HepG2 (cell line): ENCODE results near the gene LGI4. TPM values are rescaled to one million over a fixed set of nuclear protein-coding genes. Genes with fewer than 3 reads are reported as not detected.

Source experiments
- ATF7-NPFF ChIP-seq: sonication (generic); formaldehyde crosslinking; IDR thresholded peaks from 2 replicates; pipeline ENCODE4 v1.8.1; 2023; ENCODE audit warnings: mild to moderate bottlenecking, low read depth, missing genetic modification reagents, moderate library complexity
- HIC2 ChIP-seq: sonication (generic); formaldehyde crosslinking; IDR thresholded peaks from 2 replicates; pipeline ENCODE4 v1.9.0; 2022; ENCODE audit warnings: low read depth, missing genetic modification reagents
- IKZF5 ChIP-seq: IDR thresholded peaks from 2 replicates; pipeline ENCODE4 v1.6.1; 2018; ENCODE audit warnings: missing genetic modification reagents, mild to moderate bottlenecking, missing compliant biosample characterization
- JARID2 ChIP-seq: sonication (generic); formaldehyde crosslinking; IDR thresholded peaks from 2 replicates; pipeline ENCODE4 v1.8.1; 2023; ENCODE audit warnings: missing genetic modification reagents, inconsistent platforms; ENCODE audit not compliant: insufficient replicate concordance
- KLF9 ChIP-seq: IDR thresholded peaks from 2 replicates; pipeline ENCODE4 v1.6.1; 2016; ENCODE audit warnings: low read depth
- LCORL ChIP-seq, 2 experiments: fragments of 450-650 bp in 1 of 2; sonication (generic) in 1 of 2; formaldehyde crosslinking in 1 of 2; IDR thresholded peaks; 2 replicates each; pipeline versions ENCODE4 v1.5.0 to v1.6.1; 2017 to 2020; ENCODE audit warnings: antibody characterized with exemption in 1 of 2, missing genetic modification reagents in 1 of 2
- MLX ChIP-seq: IDR thresholded peaks from 2 replicates; pipeline ENCODE4 v1.6.1; 2016
- MYNN ChIP-seq: sonication (generic); formaldehyde crosslinking; IDR thresholded peaks from 2 replicates; pipeline ENCODE4 v1.4.0; 2020; ENCODE audit warnings: mild to moderate bottlenecking, low read depth, missing genetic modification reagents
- PRDM4 ChIP-seq: sonication (generic); formaldehyde crosslinking; IDR thresholded peaks from 2 replicates; pipeline ENCODE4 v1.9.0; 2021; ENCODE audit warnings: missing genetic modification reagents, borderline replicate concordance
- SIN3B ChIP-seq: fragments of 150-350 bp; IDR thresholded peaks from 2 replicates; pipeline ENCODE4 v1.6.1; 2014; ENCODE audit warnings: low read length
- TBX2 ChIP-seq: sonication (generic); formaldehyde crosslinking; IDR thresholded peaks from 2 replicates; pipeline ENCODE4 v1.5.0; 2020; ENCODE audit warnings: missing genetic modification reagents, mild to moderate bottlenecking, borderline replicate concordance
- ZBTB10 ChIP-seq: sonication (generic); formaldehyde crosslinking; IDR thresholded peaks from 2 replicates; pipeline ENCODE4 v1.4.0; 2020; ENCODE audit warnings: missing genetic modification reagents, borderline replicate concordance
- ZBTB26 ChIP-seq: IDR thresholded peaks from 2 replicates; pipeline ENCODE4 v1.6.1; 2016; ENCODE audit warnings: missing compliant biosample characterization, missing genetic modification reagents, borderline replicate concordance
- ZNF251 ChIP-seq: sonication (generic); formaldehyde crosslinking; IDR thresholded peaks from 2 replicates; pipeline ENCODE4 v1.9.0; 2021; ENCODE audit warnings: mild to moderate bottlenecking, missing genetic modification reagents
- ZNF549 ChIP-seq: sonication (generic); formaldehyde crosslinking; IDR thresholded peaks from 2 replicates; pipeline ENCODE4 v1.5.0; 2020; ENCODE audit warnings: missing genetic modification reagents
- ZNF567 ChIP-seq: sonication (generic); formaldehyde crosslinking; IDR thresholded peaks from 2 replicates; pipeline ENCODE4 v1.8.1; 2023; ENCODE audit warnings: mild to moderate bottlenecking, missing genetic modification reagents, borderline replicate concordance
- ZNF577 ChIP-seq: sonication (generic); formaldehyde crosslinking; IDR thresholded peaks from 2 replicates; pipeline ENCODE4 v1.4.0; 2020; ENCODE audit warnings: mild to moderate bottlenecking, low read depth, missing genetic modification reagents, borderline replicate concordance
- ZNF660 ChIP-seq: sonication (generic); formaldehyde crosslinking; IDR thresholded peaks from 2 replicates; pipeline ENCODE4 v1.5.1; 2020; ENCODE audit warnings: mild to moderate bottlenecking, low read depth, missing genetic modification reagents, borderline replicate concordance
- polyA plus RNA-seq, 8 experiments: library from polyadenylated mRNA; depleted of rRNA in 3 of 8; stranded (reverse) in 7 of 8; unstranded in 1 of 8; fragments of >200 nt; fragmentation: Illumina TruSeq in 4 of 8; extraction: Trizol in 4 of 8; gene quantifications; 2 replicates each; pipeline versions ENCODE4 v1.2.1 to v1.2.3, GENCODE V29; 2011 to 2016; ENCODE audit warnings: low read depth in 4 of 8, missing spikeins in 1 of 8, mixed read lengths in 1 of 8; ENCODE audit not compliant: insufficient read depth in 1 of 8
- total RNA-seq, 5 experiments: library from RNA; depleted of rRNA; stranded (reverse); fragments of >200 nt; fragmentation: Illumina TruSeq; extraction: Trizol; gene quantifications; 2 replicates each; pipeline ENCODE4 v1.2.3, GENCODE V29; 2016; ENCODE audit warnings: low read depth in 1 of 5

LGI4 gene
- total and polyA plus RNA-seq, 2 of the 13 experiments (the other 11 are each of a cell fraction or from before 2014, with no cell fraction given), result 2.8 TPM; not detected in 1

GRCh38 chr19:35136977-35137702 lies 2.3 kb upstream of the LGI4 start (continued):
- TF ChIP-seq HIC2, result peak; percentile 60; the same call in 1 of the 2 replicates
- TF ChIP-seq ZNF549 (CRISPR knock-in tag), result no peak
- no peak for TF ChIP-seq KLF9 (CRISPR knock-in tag)
- no peak for TF ChIP-seq LCORL (IDR thresholded peaks at IDR 0.05)
- TF ChIP-seq LCORL (CRISPR knock-in tag; IDR thresholded peaks at IDR 0.05), result peak; percentile 51
- no peak for TF ChIP-seq ZNF660 (CRISPR knock-in tag)
- TF ChIP-seq JARID2 (CRISPR knock-in tag), result no peak
- TF ChIP-seq ZNF577, result no peak
- no peak for TF ChIP-seq PRDM4 (CRISPR knock-in tag)
- no peak for TF ChIP-seq ZBTB10 (CRISPR knock-in tag)
- no peak for TF ChIP-seq MYNN (CRISPR knock-in tag)
- TF ChIP-seq ATF7-NPFF (CRISPR knock-in tag), result no peak
- no peak for TF ChIP-seq SIN3B
- no peak; the same call in 1 of the 2 replicates for TF ChIP-seq IKZF5
- TF ChIP-seq ZBTB26 (CRISPR knock-in tag), result no peak
- TF ChIP-seq ZNF567 (CRISPR knock-in tag), result no peak
- TF ChIP-seq TBX2 (CRISPR knock-in tag), result peak; percentile 81
- no peak for TF ChIP-seq ZNF251
- TF ChIP-seq MLX, result peak; percentile 60
